Ovary (tissue), 3 donors: ENCODE results near the gene GTF2IRD1.

Experiments
- EP300 ChIP-seq: sonication (generic); formaldehyde crosslinking; IDR thresholded peaks from one replicate; pipeline ENCODE4 v1.6.1; 2017; ENCODE audit warnings: antibody characterized with exemption
- POLR2A ChIP-seq: fragments of 450-650 bp; IDR thresholded peaks from one replicate; pipeline ENCODE4 v1.6.1; 2017; ENCODE audit warnings: antibody characterized with exemption, mild to moderate bottlenecking, moderate library complexity
- TF ChIP-seq, protein P1 (sequence below), 3 donors: fragments of 450-650 bp in 2 of 3; fragments of 200-600 bp in 1 of 3; IDR thresholded peaks; one replicate each; pipeline versions ENCODE4 v1.5.1 to v1.8.0; 2016 to 2022; ENCODE audit warnings: antibody characterized with exemption in 3 of 3, mild to moderate bottlenecking in 1 of 3
- donor health status: DM: no; HTN: no; CAD: no.

DNA sequence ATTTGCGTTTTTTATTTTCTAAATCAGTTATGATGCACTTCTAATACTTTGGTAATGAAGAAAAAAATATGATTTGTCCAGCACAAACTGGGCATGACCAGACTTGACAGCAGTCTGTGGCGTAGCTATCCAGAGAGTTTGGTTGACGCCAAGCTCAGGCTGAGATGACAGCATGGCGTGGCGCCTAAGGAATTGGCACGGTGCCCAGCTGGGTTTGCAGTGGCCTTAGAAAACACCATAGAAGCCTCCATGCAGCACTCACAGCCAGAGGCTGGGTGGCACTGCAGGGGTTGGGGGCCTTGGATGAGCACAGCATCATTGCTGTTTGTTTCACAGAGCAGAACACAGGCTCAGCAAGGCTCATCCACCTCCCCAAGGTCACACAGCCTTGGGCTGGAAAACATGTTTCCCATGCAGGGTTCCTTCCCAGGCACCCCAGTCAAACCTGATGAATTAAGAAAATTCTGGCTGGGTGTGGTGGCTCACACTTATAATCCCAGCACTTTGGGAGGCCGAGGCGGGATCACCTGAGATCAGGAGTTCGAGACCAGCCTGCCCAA lies 88.9 kb downstream of the GTF2IRD1 start:
- TF ChIP-seq, protein P1, sequence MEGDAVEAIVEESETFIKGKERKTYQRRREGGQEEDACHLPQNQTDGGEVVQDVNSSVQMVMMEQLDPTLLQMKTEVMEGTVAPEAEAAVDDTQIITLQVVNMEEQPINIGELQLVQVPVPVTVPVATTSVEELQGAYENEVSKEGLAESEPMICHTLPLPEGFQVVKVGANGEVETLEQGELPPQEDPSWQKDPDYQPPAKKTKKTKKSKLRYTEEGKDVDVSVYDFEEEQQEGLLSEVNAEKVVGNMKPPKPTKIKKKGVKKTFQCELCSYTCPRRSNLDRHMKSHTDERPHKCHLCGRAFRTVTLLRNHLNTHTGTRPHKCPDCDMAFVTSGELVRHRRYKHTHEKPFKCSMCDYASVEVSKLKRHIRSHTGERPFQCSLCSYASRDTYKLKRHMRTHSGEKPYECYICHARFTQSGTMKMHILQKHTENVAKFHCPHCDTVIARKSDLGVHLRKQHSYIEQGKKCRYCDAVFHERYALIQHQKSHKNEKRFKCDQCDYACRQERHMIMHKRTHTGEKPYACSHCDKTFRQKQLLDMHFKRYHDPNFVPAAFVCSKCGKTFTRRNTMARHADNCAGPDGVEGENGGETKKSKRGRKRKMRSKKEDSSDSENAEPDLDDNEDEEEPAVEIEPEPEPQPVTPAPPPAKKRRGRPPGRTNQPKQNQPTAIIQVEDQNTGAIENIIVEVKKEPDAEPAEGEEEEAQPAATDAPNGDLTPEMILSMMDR (IDR thresholded peaks at IDR 0.05): no peak
- TF ChIP-seq EP300 (no peak), POLR2A (no peak)
